HL-60 (cell line): ENCODE measurements around the gene MSI1.

ENCODE experiments used
- DNase-seq, 2 experiments: peaks; one replicate each; pipeline ENCODE4 v3.0.0-alpha.2; 2010 to 2020; ENCODE audit warnings: low read depth in 1 of 2, low spot score in 1 of 2
- H3K27ac ChIP-seq: fragments of 250-450 bp; sonication (Bioruptor Pico); replicated peaks from 2 replicates; pipeline ENCODE4 v1.5.1; 2020; ENCODE audit warnings: mild to moderate bottlenecking, moderate library complexity
- H3K27me3 ChIP-seq: fragments of 250-450 bp; sonication (Bioruptor Pico); 2 replicates; pipeline ENCODE4 v1.5.1; 2021; ENCODE audit warnings: mild to moderate bottlenecking, moderate library complexity; ENCODE audit not compliant: insufficient read depth, poor library complexity, severe bottlenecking
- H3K4me3 ChIP-seq: replicated peaks from 2 replicates; pipeline ENCODE4 v1.5.1; 2011; ENCODE audit warnings: mild to moderate bottlenecking, control low read depth, low read length; ENCODE audit not compliant: insufficient read depth
- CTCF ChIP-seq: IDR thresholded peaks from one replicate; pipeline ENCODE4 v1.5.1; 2011; ENCODE audit warnings: low read length, control low read depth, inconsistent platforms; ENCODE audit not compliant: insufficient read depth
- GABPA ChIP-seq: IDR thresholded peaks from 2 replicates; pipeline ENCODE4 v1.6.1; 2012; ENCODE audit warnings: low read depth
- POLR2AphosphoS5 ChIP-seq: IDR thresholded peaks from 2 replicates; pipeline ENCODE4 v1.6.1; 2012; ENCODE audit warnings: low read depth
- REST ChIP-seq: IDR thresholded peaks from 2 replicates; pipeline ENCODE4 v1.6.1; 2012; ENCODE audit warnings: low read depth; ENCODE audit not compliant: insufficient replicate concordance
- SPI1 ChIP-seq: IDR thresholded peaks from 2 replicates; pipeline ENCODE4 v1.6.1; 2012; ENCODE audit warnings: low read depth, mild to moderate bottlenecking, borderline replicate concordance

Gene MSI1

GRCh38 chr12:120347766-120348165 is 21.2 kb downstream of the MSI1 start:
- no peak overlapping the region for H3K27ac ChIP-seq

GRCh38 chr12:120346681-120347080 is 22.3 kb downstream of the MSI1 start:
- Histone ChIP-seq H3K27ac (no peak overlapping the region), H3K27me3 (no peaks in the 10 kb centered on the region), H3K4me3 (no peak overlapping the region)
- TF ChIP-seq CTCF, result no peak
- no peak for TF ChIP-seq POLR2AphosphoS5
- TF ChIP-seq SPI1, result no peak
- no peak for TF ChIP-seq GABPA
- TF ChIP-seq REST, result no peak
- no peak for DNase-seq

More at GRCh38 chr12:120347766-120348165, 21.2 kb downstream of the MSI1 start:
- no peaks in the 10 kb centered on the region for H3K27me3 ChIP-seq
- H3K4me3 ChIP-seq, result no peak overlapping the region
- DNase-seq, result no peak
- TF ChIP-seq CTCF, result no peak
- TF ChIP-seq SPI1, result no peak
- TF ChIP-seq GABPA, result no peak
- no peak for TF ChIP-seq POLR2AphosphoS5
- no peak for TF ChIP-seq REST

GRCh38 chr12:120346031-120346430 is 22.9 kb downstream of the MSI1 start:
- TF ChIP-seq REST (no peak), CTCF (no peak), POLR2AphosphoS5 (no peak), SPI1 (no peak), GABPA (no peak)
- no peak for DNase-seq
- Histone ChIP-seq H3K27me3 (no peaks in the 10 kb centered on the region), H3K4me3 (no peak overlapping the region), H3K27ac (no peak overlapping the region)
